ENCODE measurements around the gene SEMA4D.

Gene SEMA4D

DNA sequence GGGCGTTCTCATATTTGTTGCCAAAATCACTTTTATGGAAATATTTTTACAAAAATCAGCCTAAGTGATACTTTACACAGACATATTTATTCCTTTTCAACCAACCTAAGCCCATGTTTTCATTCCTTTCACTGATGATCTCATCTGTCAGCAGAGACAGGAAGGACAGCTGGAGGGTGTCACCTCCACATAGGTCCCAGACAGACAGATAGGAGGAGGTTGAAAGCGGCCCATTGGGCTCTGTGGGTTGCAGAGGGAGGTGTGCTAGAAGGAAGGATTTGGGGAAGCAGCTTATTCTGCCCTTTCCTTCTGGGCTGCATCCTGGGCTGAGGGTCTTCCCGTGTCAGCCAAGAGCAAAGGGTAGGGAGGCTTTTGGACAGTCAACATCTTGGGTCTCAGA lies 26.0 kb upstream of the SEMA4D start:
- H3K27me3 Mint-ChIP-seq: no peaks in the 10 kb centered on the region
- H3K4me1 Mint-ChIP-seq: peaks cover 47% of the 10 kb centered on the region
- peaks cover 2% of the 10 kb centered on the region for H3K36me3 Mint-ChIP-seq
- H3K27ac Mint-ChIP-seq: peak overlapping the region; percentile 35
- peaks cover 3% of the 10 kb centered on the region for H3K9me3 Mint-ChIP-seq
- no peak for DNase-seq (ENCODE audit: low spot score in 2 of 2)
- ATAC-seq (ENCODE audit: low read depth): no peak
- no peak overlapping the region for H3K4me3 Mint-ChIP-seq

DNA sequence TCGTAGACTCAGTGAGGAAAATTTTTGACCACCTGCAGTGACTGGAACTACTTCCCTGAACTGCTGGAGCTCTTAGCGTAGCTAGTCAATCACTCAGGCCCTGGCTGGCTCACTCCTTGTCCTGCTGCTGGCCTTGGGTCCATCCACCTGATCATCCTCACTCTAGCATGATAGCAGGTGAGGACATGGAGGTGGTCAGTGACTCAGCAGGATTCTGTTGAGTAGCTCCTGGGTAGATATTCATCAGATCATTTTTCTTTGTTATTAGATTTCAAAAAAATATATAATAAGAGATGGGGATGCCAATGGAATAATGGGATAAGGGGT lies 25.0 kb upstream of the SEMA4D start:
- DNase-seq (ENCODE audit: low spot score in 2 of 2) (no peak), ATAC-seq (ENCODE audit: low read depth) (peak; percentile 13)
- H3K27me3 Mint-ChIP-seq: no peaks in the 10 kb centered on the region
- peak overlapping the region; percentile 69 for H3K4me3 Mint-ChIP-seq
- H3K36me3 Mint-ChIP-seq: peaks cover 2% of the 10 kb centered on the region
- peak overlapping the region; percentile 67 for H3K27ac Mint-ChIP-seq
- peaks cover 3% of the 10 kb centered on the region for H3K9me3 Mint-ChIP-seq
- peaks cover 53% of the 10 kb centered on the region for H3K4me1 Mint-ChIP-seq

DNA sequence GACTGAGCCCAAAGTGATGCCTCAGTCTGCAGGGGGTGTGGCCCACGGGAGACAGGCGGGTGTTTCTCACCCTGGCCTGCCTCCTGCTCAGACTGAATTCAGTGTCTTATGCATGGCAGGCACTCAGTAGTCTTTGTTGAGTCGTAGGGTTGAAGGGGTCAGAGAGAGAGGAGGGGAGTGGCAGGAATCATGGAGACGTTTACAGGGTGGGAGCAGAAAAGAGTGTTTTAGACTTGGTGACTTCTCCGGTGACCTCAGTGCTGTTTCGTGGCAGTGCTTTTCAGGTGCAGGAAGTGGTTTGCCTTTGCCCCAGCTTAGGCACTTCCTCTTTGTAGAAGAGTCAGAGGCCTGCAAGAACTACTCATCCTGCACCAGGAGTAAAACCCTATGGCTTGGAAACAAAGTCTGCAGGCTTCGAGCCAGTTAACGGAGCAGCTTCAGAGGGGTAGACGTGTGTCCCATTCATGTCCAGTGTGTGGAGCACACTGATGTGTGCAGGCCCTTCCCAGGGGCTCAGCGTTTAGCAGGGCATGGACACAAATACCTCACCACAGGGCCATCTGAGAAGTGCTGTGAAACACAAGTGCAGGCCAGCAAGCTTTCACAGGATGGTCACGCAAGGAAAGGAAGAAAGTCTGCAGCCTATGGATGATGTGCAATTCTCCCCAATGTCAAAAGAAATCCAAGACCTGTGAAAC lies 24.5 kb upstream of the SEMA4D start:
- H3K4me3 Mint-ChIP-seq: peak overlapping the region; percentile 69
- peaks cover 3% of the 10 kb centered on the region for H3K9me3 Mint-ChIP-seq
- H3K27me3 Mint-ChIP-seq: no peaks in the 10 kb centered on the region
- DNase-seq (ENCODE audit: low spot score in 2 of 2) (peak; percentile 51 to 64), ATAC-seq (ENCODE audit: low read depth) (peak; percentile 97)
- peaks cover 54% of the 10 kb centered on the region for H3K4me1 Mint-ChIP-seq
- peak overlapping the region; percentile 67 for H3K27ac Mint-ChIP-seq
- H3K36me3 Mint-ChIP-seq: peaks cover 2% of the 10 kb centered on the region

DNA sequence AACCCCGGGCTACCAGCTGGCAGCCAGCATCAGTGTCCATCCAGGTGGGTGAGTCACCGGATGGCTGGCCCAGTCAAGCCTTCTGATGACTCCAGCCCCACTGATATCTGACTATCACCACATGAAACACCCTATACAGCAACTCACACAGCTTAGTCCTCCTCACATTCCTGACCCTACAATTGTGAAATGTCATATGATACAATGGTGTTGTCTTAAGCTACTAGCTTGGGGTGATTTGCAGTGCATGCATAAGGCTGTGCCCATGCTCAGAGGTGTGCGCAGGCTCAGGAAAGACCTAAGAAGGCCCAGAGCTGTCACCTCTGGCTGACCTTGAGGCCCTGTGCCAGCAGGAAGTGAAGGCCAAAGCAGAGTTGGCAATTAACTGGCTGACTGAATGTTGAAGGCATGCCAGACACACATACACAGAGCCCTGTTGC lies 21.5 kb upstream of the SEMA4D start:
- peak overlapping the region; percentile 12 for H3K4me3 Mint-ChIP-seq
- peaks cover 45% of the 10 kb centered on the region for H3K4me1 Mint-ChIP-seq
- H3K27ac Mint-ChIP-seq: peak overlapping the region; percentile 63

DNA sequence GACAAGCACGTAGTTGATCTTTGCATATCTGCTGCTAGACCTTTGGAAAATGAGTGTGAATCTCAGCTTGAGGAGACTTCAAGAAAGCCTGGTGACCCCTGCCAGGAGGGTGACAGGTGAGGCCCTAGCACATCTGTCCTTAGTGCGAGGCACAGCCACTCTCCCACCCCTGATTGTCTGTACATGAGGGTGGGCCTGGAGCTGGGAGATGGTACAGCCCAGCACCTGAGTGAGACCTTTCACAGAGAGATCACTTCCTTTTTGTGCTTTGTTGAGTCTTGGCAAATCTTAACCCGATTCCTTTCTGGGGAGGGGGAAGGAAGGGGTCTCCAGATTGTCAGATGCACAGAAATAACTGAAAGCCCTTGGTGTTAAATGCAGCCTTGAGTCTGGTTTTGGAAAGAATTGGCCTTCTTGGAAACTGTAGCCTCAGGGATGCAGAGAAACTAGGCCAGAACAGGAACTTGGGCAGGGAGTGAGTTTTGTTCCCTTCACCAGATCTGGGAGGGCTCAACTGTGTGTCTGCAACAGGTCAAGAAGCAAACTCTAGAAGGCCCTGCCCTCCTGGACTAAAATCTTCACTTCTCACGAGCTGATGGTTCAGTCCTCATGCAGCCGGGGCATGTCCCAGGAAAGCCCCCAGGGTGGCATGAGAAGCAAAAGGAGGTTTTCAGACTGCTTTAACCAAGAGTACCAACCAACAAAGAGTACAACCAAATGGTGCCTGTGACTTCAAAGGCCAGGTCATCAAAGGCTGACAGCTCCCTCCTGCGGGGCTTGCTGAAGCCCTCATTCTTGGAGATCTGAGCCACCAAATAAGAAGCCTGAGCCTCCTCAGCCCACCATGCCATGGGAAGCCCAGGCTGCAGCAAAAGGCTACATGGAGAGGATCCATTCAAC lies 20.8 kb upstream of the SEMA4D start:
- DNase-seq (ENCODE audit: low spot score in 2 of 2) (no peak), ATAC-seq (ENCODE audit: low read depth) (no peak)
- Mint-ChIP-seq H3K4me3 (no peak overlapping the region), H3K4me1 (peaks cover 41% of the 10 kb centered on the region), H3K9me3 (no peaks in the 10 kb centered on the region), H3K27me3 (no peaks in the 10 kb centered on the region), H3K27ac (peak overlapping the region; percentile 63), H3K36me3 (no peaks in the 10 kb centered on the region)

More for the DNA sequence above, 21.5 kb upstream of the SEMA4D start:
- Mint-ChIP-seq H3K36me3 (no peaks in the 10 kb centered on the region), H3K9me3 (no peaks in the 10 kb centered on the region), H3K27me3 (no peaks in the 10 kb centered on the region)
- ATAC-seq (ENCODE audit: low read depth) (no peak), DNase-seq (ENCODE audit: low spot score in 2 of 2) (no peak)

DNA sequence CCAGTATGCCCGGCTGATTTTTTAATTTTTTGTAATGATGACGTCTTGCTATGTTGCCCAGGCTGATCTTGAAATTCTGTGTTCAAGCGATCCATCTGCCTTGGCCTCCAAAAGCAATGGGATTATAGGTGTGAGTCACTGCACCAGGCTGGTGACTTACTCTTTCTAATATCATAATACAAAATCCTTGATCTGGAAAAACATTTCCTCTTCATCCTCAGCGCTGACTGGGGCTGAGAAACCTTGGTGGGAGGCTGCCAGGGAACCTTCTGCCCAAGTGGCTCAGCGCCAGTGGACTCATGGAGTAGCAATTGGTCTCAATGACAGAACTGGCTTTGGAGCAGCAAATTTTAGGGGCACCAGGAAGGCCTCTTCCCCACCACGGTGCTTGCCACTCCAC lies 17.5 kb upstream of the SEMA4D start:
- Mint-ChIP-seq H3K27ac (no peak overlapping the region), H3K9me3 (no peaks in the 10 kb centered on the region), H3K27me3 (no peaks in the 10 kb centered on the region), H3K4me3 (no peak overlapping the region), H3K36me3 (no peaks in the 10 kb centered on the region), H3K4me1 (peaks cover 35% of the 10 kb centered on the region)
- ATAC-seq (ENCODE audit: low read depth) (no peak), DNase-seq (ENCODE audit: low spot score in 2 of 2) (no peak)

DNA sequence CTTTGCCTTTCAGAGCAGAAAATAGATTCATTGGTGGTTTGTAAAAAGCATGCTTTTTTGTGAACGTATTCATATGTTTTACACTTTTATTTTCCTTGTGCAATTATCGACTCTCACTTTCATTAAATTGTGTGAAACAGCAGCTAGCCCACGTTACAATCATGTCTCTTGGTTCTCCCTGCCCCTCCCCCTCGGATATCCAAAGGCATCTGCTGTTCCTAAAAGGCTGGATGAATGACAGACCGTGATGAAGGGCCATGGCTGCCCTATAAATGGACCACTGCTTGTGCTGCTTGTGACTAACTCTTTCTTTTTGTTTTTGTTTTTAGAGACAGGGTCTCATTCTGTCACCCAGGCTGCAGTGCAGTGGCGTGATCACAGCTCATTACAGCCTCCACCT lies 17.0 kb upstream of the SEMA4D start:
- DNase-seq (ENCODE audit: low spot score in 2 of 2) (no peak), ATAC-seq (ENCODE audit: low read depth) (no peak)
- no peaks in the 10 kb centered on the region for H3K9me3 Mint-ChIP-seq
- H3K27me3 Mint-ChIP-seq: no peaks in the 10 kb centered on the region
- no peak overlapping the region for H3K4me3 Mint-ChIP-seq
- peaks cover 34% of the 10 kb centered on the region for H3K4me1 Mint-ChIP-seq
- no peaks in the 10 kb centered on the region for H3K36me3 Mint-ChIP-seq
- H3K27ac Mint-ChIP-seq: no peak overlapping the region

DNA sequence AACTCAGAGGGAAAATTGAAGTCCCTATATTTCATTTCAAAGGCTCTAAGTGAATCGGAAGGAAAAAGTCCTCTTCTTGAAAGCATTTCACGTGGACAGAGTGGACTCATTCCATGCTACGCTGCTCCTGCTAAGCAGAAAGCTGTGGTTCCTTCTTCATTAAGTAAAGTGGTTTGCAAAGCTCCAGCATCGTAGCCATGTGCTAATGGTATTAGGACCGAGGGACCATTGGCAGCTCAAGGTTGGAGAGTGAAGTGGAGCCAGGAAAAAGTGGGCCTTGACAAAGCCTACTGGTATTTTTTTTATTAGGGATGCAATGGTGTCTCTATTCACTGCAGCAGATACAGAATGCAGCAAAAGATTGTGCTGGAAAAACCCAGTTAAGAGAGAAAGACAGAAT lies 16.4 kb upstream of the SEMA4D start:
- ATAC-seq (ENCODE audit: low read depth): no peak
- Mint-ChIP-seq H3K4me1 (peaks cover 31% of the 10 kb centered on the region), H3K27me3 (no peaks in the 10 kb centered on the region), H3K9me3 (no peaks in the 10 kb centered on the region), H3K4me3 (no peak overlapping the region), H3K27ac (no peak overlapping the region), H3K36me3 (no peaks in the 10 kb centered on the region)
- no peak for DNase-seq (ENCODE audit: low spot score in 2 of 2)

DNA sequence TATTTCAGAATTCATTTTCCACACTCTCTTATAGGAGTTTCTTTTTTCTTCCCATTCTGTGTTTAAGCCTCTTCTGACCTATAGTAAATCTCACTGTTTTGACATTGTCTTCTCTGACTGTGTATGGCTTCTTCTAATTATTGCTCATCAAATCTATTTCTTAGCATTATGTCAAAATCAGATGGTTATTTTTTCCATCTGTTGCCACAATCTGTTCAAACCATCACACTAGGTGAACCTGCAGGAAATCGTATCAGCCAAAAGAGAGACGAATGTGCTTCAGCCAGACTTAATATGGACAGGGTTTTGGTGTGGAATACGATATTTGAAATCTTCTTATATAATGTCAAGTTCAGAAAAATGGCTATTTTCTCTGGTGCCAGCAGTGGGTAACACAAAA lies 15.9 kb upstream of the SEMA4D start:
- DNase-seq (ENCODE audit: low spot score in 2 of 2) (no peak), ATAC-seq (ENCODE audit: low read depth) (no peak)
- Mint-ChIP-seq H3K27ac (no peak overlapping the region), H3K36me3 (no peaks in the 10 kb centered on the region), H3K4me3 (no peak overlapping the region), H3K4me1 (peaks cover 32% of the 10 kb centered on the region), H3K9me3 (no peaks in the 10 kb centered on the region), H3K27me3 (no peaks in the 10 kb centered on the region)

DNA sequence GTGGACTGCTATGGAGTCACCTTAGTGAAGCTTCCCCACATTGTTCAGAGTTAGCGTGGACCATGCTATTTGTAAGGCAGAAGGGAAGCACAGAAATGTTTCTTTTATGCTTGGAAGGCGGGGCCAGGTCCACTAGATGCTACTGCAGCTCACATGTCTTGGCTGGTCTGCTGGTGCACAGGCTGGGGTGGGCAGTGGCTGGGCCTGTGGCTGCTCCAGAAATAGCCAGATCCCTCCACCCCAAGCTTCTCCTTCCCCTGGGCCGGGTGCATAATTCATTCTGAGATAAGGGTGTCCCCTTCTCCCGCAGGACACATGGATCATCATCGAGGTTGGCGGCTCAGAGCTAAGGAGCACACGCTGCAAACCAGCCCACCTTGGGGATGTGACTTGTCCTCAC lies 14.5 kb upstream of the SEMA4D start:
- H3K36me3 Mint-ChIP-seq: no peaks in the 10 kb centered on the region
- no peak for DNase-seq (ENCODE audit: low spot score in 2 of 2)
- no peaks in the 10 kb centered on the region for H3K27me3 Mint-ChIP-seq
- H3K27ac Mint-ChIP-seq: no peak overlapping the region
- peaks cover 36% of the 10 kb centered on the region for H3K4me1 Mint-ChIP-seq
- no peak overlapping the region for H3K4me3 Mint-ChIP-seq
- no peaks in the 10 kb centered on the region for H3K9me3 Mint-ChIP-seq
- no peak for ATAC-seq (ENCODE audit: low read depth)

DNA sequence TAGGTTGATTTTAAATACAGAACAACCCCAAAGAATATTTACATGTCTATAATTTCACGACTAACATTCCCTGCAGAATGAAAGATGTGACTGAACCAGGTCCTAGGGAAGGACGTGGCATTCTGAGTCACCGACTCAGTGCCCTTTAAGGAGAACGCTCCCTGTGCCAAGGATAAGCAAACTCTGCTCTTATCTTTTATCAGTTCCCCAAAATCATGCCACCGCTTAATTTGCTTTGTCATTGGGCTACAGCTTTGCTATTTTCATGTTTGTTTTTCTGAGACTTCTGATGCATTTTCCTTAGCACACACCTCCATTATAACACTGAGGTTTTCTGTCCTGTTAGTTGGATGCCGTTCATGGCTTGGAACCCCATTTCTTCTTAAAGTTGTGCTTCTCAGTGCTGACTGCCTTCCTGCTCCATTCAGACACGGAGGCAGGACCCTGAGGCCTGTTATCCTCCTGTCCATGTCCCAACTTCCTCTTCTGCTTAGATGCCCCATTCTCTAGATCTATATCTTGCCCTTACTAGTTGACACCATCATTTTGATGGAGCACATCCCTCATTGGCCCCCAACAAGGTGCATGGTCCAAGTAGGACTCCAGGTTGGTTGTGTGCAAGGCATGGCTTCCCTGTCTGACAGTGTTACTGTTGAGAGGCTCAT lies 11.2 kb upstream of the SEMA4D start:
- ATAC-seq (ENCODE audit: low read depth) (no peak), DNase-seq (ENCODE audit: low spot score in 2 of 2) (no peak)
- Mint-ChIP-seq H3K27me3 (no peaks in the 10 kb centered on the region), H3K4me1 (peaks cover 47% of the 10 kb centered on the region), H3K4me3 (peak overlapping the region; percentile 22), H3K27ac (peak overlapping the region; percentile 58), H3K9me3 (no peaks in the 10 kb centered on the region), H3K36me3 (no peaks in the 10 kb centered on the region)

DNA sequence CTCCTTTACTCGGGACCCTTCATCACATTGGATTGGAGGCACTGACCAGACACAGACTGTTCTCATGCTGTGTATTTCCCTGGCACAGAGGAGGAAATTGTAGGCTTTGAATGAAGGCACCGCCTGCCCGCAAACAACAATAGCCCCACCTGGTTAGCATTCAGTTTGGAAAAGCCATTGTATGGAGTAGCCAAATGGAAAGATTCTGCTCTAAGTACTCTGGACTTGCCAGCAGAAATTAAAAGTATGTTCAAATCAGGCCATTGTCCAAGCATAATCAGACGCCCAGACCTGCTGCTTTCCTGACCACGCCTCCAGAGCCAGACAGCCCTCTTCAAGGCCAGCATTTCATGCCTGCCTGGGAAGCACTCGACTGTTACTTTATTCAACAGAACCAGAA lies 8.0 kb upstream of the SEMA4D start:
- no peak for ATAC-seq (ENCODE audit: low read depth)
- H3K9me3 Mint-ChIP-seq: no peaks in the 10 kb centered on the region

DNA sequence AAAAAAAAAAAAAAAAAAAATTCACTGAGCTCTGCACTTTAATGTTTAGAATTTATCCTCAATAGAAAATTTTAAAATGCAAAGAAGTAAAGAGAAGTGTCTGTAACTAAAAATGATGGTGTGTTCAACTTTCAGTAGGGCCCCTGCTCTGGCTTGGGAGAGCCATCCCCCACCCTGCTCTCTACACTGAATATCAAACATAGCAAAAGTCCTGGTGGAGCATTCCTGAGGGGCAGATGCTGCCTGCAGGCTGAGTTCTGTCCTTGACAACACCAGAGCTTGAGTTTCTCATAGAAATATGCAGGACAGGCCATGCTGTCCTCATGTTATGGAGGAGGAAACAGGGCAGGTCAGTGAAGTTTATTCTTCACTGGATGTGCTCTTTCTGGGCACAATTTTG lies 7.1 kb upstream of the SEMA4D start:
- H3K4me1 Mint-ChIP-seq: peaks cover 52% of the 10 kb centered on the region
- DNase-seq (ENCODE audit: low spot score in 2 of 2) (no peak), ATAC-seq (ENCODE audit: low read depth) (no peak)
- no peaks in the 10 kb centered on the region for H3K9me3 Mint-ChIP-seq
- no peaks in the 10 kb centered on the region for H3K27me3 Mint-ChIP-seq
- H3K27ac Mint-ChIP-seq: no peak overlapping the region
- H3K36me3 Mint-ChIP-seq: no peaks in the 10 kb centered on the region
- no peak overlapping the region for H3K4me3 Mint-ChIP-seq

More for the DNA sequence above, 8.0 kb upstream of the SEMA4D start:
- no peaks in the 10 kb centered on the region for H3K27me3 Mint-ChIP-seq
- no peaks in the 10 kb centered on the region for H3K36me3 Mint-ChIP-seq
- peaks cover 55% of the 10 kb centered on the region for H3K4me1 Mint-ChIP-seq
- no peak overlapping the region for H3K4me3 Mint-ChIP-seq
- no peak for DNase-seq (ENCODE audit: low spot score in 2 of 2)
- H3K27ac Mint-ChIP-seq: no peak overlapping the region

DNA sequence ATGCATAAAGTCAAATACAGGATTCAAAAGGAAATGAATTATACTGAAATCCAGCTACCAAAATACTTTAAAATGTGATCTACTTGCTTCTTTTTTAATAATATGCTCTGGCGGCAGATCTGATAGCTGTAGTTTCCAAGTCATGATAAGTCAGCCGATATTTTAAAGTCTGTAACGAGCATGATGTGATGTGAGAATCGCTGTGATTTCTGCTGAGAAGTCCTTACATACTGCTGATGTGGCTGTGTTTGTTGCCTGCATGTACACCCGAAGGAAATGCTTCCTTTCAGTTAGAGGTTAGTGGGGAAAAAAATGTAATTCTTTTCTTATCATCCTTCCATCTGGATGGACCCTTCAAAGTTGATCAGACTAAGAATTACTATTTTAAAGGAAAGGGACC lies 4.8 kb upstream of the SEMA4D start:
- peaks cover 2% of the 10 kb centered on the region for H3K36me3 Mint-ChIP-seq
- peak overlapping the region; percentile 3 for H3K27ac Mint-ChIP-seq
- no peaks in the 10 kb centered on the region for H3K9me3 Mint-ChIP-seq
- peaks cover 53% of the 10 kb centered on the region for H3K4me1 Mint-ChIP-seq
- no peaks in the 10 kb centered on the region for H3K27me3 Mint-ChIP-seq
- no peak overlapping the region for H3K4me3 Mint-ChIP-seq
- ATAC-seq (ENCODE audit: low read depth) (no peak), DNase-seq (ENCODE audit: low spot score in 2 of 2) (no peak)
